CD4-positive, alpha-beta T cell treated with Interleukin-17A for 4 hours (primary cell): ENCODE results near the gene DNAJC27.
A peak's percentile ranks its signal among the peaks of the same experiment; 100 is the strongest.

Experiments used
- DNase-seq: peaks from one replicate; pipeline ENCODE4 v3.0.0-alpha.2; 2020; ENCODE audit warnings: mixed read lengths

DNAJC27 gene

DNA sequence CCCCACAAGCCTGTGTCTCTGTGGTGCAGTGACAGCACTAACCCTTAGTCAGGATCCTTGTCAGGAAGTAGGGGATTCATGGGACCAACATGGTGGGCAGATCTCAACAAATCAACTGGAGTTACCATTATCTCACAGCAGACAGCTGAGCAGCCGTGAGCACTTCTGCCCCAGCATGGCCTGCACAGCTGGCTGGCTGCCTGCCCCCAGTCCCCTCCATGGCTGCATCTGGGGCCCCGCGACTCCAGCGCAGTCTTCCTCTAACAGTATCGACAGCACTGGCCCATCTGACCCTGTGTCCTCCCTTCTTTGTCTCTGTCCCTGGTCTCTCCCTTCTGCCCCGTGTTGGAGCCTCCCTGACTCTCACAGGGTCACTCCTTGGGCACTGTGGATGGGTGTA, 47.0 kb downstream of the DNAJC27 start:
- no peak for DNase-seq

DNA sequence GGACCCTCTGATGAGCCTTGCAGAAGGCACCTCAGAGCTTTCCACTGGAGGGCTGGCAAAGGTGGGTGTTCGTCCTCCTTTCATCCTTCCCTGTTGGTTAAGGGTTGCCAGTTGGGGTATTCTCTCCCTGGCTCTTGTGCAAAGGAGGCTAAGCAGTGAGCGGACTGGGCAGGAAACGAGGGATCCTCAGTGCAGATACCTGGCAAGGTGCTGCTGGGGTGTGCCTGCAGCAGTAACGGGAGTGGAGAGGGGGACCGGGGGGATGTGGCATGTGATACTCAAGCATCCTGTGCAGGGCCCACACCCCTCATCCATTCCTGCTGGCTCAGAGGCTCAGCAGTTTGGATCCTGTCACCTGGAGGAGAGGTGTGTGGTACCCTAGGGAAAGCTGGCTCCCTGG, 47.5 kb downstream of the DNAJC27 start:
- DNase-seq = no peak

DNA sequence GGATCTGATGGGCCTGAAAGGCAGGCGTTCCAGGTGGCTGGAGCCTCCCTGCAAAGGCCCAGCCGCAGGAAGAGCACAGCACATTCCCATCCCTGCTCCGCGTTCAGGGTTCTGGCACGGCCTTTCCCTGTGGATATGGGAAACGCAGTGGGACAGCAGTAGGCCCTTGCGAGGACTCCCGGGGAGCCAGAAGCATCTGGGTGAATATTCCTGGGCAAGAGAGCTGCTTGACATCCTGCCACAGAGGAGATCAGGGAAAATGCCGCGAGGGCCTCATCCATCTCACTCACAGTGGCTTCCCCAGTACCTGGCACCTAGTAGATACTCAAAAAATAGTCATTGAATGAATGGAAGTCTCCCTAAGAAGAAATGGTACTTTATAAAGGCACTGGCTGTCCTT, 48.6 kb downstream of the DNAJC27 start:
- no peak for DNase-seq

DNA sequence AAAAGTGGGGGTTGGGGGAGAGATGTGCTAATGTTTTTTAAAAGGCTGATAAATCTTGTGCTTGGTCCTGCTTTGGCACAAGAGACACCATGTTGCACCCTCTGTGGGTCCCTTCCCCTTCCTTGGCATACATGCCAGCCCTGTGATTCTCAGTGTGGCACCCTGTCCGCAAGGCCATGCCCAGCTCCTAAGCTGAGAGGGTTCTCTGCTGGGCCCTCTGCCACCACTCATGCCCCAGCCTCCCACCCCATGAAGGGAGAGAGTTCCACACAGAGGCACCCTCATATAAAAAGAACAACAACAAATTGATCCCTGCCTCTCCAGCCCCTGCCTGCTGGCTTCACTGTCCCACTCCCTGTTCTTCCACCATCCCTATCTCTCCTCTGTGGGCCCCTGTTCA, 49.2 kb downstream of the DNAJC27 start:
- no peak for DNase-seq

DNA sequence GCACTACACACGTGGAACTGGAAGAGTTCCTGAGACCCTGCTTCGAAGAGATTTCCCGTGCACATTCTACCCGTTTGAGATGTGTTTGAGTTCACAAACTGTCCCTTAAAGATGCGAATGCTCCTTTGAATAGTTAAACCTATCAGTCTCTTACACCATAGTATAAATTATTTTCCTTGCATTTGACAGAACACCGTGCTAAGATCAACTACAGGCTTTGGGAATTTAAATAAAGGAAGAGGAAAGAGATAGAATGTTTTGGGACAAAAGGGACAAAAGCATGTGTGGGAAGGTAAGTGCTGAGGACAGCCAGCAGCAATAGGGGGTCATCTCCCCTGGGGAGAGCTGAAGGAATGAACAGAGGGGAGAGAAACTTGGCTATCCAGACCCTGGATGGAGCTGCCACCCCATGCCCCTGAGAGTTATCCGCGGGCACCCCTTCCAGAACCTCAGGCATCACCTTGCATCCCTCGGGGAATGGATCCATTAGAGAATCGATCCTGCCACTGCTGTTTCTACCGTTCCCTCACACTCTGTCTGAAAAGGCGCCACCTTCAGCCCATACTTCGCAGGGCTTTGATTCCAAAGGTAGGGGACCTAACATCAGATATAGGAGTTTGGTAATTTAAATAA, 50.8 kb downstream of the DNAJC27 start:
- DNase-seq = peak; percentile 33

DNA sequence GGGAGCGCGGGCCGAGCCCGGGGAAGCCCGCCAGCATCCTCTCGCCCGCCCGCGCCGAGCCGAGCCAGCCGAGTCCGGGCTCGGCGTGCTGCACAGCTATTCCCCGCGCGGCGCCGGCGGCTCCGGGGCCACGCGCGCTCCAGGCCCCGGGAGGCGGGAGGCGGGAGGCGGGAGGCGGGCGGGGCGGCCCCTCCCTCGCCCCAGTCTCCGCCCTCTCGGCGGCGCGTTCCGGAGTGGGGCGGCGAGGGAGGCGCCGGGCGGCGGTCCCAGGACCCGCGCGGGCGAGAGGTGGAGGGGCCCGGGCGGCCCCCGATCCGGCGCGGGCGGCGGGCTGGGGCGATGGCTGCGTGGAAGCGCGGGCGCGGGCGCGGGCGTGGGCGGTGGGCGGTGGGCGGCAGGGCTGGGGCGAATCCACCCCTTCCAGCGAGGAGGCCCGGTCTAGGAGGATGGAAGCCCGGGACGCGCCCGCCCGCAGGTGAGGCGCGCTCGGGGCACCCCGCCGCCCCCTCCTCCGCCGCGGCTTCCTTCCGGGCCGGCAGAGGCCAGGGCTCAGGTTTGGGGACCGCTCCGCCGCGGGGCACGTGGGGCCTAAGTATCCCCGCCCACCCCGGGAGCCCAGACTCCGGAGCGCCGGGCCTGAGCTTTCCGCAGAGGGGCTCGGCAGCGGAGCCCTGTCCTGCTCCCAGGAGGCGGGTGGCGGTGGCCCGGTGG, 51.5 kb downstream of the DNAJC27 start, which contains the start of gene ADCY3:
TSS of gene ADCY3 (minus strand) at position 140 of the 711 bp plus-strand sequence. CDS start 1,250 bp downstream, outside the sequence.
- DNase-seq = peak; percentile 72

DNA sequence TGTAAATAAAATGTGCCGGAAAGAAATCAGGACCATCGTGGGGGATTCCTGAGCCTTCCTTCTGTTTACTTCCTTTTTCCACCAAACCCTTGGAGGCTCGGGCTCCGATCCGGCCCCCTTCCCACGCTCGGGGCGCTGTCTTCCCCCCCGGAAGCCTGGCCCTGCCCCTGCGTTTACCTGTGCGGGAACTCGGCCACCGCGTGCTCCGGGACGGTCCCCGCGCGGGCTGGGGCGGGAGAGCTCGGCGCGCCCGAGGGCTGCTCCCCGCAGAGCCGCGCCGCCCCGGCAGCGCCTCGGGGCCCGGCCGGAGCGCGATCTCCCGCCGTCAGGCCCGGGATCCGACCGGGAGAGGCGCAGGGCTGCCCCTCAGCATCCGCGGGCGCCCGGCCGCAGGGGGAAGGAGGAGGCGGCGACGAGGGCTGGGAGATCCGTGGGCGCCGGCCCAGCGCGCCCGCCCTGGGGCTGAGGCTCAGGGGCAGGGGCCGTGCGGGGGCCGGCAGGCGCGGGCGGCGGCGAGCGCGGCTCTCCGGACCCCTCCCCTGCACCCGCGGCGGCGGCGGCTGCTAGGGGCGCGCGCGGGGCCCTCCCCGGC, 52.2 kb downstream of the DNAJC27 start:
- DNase-seq = peak; percentile 30

DNA sequence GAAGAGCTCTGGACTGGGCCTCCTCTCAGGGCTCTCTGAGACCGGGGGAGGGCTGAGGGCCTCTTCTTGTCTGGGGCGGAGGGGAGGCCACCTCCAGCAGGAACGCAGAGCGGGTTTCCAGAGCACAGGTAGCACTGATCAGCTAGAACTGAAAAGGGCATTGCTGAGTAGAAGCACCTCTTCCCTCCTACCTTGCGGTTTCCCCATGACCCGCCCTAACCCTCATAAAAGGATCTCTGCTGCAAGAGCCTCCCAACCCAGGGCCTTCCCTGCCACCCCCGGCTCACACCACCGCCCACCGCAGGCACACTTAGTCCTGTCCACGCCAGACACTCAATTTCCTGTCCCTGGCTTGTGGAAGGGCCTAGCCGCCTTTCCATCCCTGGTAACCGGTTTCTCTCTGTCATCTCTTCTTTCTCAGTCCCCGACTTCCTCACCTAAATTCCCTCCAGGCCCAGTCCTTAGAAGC, 52.7 kb downstream of the DNAJC27 start:
- peak; percentile 72 for DNase-seq

DNA sequence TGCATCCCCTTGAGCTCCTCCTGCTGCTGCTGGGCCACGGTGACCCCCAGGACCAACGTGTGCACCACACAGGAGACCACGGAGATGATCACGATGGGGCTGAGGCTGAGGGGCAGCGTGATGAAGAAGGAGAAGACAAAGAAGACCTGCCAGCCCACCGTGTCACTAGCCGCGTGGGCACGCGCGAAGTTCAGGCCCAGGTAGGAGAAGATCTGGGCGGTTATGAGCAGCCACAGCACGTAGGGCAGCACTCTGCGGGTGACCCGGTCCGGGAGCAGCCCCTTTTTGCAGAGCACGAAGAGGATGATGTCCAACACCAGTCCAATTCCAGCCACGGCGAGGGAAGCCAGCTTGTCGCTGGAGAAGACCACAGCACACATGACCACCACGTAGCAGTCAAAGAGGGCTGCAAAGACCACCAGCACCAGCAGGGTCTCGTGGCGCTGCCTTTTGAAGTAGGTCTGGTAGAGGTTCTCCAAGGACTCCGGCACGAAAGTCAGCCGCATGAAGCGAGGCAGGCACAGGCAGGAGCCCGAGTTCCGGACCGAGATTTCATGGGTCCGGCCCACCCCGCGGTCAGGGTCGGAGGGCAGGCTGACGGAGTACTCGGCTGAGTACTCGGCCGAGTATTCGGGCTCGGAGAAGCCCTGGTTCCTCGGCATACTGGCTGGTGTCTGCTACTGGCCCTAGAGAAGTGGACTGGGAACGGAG, 53.3 kb downstream of the DNAJC27 start:
- DNase-seq = no peak

DNA sequence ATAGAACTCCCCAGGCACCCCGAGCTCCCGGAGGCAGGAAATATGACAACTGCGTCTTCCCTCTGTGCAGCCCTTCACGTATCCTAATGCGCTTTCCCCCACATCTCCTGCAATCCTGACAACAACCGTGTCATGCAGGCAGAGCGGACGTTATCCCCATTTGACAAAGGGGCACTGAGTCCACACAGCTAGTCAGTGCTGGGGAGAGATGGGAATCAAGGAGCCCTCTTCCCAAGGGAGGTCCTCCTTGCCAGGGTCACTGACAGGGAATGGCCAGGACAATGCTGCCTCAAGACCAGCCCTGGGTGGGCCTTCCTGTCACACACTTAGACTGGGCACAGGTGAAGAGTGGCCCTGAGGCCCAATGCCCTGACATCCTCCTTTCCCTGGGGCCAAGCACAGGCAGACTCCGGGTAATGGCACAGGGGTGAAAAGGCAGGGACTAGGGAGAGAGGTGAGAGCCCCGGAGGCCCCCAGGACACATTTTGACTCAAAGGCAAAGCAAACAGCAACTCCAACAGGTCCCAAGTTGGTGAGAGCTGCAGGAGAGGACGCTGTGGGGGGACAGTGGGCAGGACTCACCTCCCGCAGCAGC, 53.9 kb downstream of the DNAJC27 start:
- no peak for DNase-seq

DNA sequence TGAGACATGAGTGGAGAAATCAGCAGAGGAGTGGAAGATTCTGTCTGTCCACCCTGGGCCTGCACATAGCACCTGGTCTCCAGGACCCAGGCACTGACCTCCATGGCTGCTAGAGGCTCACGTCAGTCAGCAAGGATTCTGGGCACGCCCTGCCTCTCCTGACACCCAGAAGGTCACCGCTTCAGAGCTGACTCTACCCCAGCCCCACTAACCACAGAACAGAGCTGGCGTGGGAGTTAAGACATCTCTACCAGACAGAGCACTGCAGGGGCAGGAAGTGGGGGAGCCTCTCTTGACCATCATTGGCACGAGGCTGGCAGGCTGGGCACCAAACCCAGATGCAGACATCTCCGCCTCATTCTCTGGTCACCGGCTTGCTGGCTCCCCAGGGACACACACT, 54.7 kb downstream of the DNAJC27 start:
- DNase-seq = no peak

DNA sequence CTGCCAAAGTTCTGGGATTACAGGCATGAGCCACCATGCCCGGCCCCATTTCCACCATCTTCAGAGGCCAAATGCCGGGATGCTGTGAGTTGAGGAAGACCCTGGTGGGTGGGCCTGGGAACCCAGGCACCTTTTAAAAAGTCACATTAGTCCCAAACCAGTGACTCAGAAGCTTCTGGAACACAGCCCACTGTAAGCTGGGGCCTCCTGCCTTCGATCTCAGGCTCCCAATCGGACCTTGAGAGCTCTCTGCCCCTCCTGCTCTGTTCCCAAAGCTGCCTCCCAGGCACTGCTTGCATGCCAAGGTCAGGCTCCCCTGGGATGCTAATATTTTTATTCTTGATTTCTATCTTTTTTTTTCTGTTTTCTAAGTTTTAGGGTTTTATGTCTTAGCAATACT, 56.0 kb downstream of the DNAJC27 start:
- DNase-seq = no peak

DNA sequence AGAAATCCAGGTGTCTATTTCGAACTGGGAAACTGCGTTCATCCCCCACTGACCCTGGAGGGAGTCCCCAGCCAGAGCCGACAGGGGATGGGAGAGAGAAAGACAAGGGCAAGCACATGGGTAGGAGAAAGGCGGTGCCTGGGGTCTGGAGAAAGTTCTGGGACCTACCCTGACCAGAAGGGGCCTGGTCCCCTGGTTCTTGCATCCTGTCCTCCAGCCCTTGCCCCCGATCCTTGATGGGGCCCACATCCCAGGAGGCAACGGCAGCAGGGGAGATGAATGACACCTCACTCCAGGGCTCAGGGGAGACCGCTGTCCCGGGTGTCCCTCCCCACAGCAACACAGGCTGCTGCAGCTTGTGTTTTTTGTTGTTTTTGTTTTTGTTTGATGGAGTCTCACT, 56.6 kb downstream of the DNAJC27 start:
- DNase-seq = no peak

DNA sequence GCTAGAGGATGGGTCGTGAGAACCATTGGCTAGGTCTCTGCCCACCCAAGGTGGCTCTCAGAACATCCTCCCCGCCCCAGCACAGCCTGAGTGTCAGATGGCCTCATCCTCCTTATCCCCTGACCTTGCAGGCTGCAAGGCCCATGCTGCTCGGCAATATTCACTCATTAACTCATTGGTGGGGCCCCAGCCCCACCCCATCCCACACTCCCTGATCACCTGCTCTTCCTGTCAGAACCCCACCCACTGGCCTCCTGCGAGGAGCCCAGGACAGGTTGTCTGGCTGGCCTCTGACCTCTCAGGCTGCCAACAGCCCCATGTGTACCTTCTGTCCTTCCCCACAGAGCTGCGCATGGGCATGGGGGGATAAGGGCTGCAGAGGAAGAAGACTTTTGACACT, 57.0 kb downstream of the DNAJC27 start:
- no peak for DNase-seq

DNA sequence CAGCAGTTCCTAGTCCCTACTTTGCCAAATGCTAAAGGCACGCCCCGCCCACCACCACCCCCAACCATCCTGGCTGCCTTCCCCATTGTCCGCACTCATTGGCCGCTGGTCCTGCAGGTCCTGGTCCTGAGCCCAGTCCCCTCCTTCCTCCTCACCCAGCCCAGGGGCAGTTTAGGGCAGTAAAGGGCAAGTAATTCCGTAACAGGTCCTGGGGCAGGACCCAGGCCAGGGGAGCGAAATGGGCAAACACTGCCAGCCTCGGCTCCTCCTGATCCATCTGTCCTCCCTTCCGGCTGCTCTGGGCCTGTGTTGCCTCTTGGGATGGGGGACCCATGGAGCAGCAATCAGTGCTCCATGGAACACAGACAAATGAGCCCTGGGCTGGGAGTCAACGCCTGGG, 57.8 kb downstream of the DNAJC27 start:
- no peak for DNase-seq

DNA sequence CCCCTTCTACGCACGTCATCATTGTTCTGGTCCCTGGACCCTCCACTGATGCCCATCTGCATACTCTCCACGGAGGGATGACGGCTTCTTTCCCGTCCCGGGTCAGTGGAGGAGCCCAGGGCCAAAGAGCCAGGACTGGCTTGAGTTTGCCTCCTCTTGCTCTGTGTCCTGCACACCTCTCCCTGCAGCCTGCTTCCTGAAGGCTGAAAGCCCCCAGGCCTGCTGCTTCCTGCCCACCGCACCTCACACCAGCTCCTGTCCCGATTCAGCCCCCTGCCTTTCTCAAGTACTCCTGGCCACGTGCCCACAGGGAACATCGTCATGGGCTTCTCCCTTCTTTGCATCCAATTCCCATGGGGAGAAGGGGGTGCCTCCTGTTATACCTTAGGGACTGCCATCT, 58.8 kb downstream of the DNAJC27 start:
- no peak for DNase-seq

DNA sequence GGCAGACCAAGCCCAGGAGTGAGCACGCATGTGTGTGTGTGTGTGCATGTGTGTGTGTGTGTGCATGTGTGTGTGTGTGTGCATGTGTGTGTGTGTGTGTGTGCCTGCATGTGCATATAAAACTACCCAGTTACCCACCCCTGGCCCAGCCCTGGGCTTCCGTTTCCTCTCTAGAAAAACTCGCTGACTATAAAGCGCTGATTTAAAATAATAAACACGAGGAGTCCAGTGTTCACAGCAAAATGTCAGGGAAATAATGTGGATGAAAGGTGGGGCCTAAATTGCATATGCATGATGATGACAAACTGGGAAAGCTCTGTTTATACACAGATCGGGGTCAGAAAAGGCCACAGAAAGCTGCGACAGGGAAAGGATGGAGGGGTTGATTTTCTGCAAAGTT, 59.2 kb downstream of the DNAJC27 start:
- no peak for DNase-seq

DNA sequence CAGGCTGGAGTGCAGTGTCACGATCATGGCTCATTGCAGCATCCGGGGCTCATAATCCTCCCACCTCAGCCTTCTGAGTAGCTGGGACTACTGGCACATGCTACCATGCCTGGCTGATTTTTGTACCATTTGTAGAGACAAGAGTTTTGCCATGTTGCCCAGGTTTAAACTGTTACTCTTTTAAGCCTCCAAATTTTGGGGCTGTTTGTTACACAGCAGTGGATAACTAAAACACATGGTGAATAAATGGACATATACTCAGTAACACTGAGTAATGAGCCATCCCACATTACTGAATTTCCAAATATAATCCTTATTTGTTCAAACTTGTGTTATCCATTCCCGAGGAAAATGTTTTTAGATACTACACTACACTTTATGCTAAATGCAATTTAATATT, 61.5 kb downstream of the DNAJC27 start:
- no peak for DNase-seq

DNA sequence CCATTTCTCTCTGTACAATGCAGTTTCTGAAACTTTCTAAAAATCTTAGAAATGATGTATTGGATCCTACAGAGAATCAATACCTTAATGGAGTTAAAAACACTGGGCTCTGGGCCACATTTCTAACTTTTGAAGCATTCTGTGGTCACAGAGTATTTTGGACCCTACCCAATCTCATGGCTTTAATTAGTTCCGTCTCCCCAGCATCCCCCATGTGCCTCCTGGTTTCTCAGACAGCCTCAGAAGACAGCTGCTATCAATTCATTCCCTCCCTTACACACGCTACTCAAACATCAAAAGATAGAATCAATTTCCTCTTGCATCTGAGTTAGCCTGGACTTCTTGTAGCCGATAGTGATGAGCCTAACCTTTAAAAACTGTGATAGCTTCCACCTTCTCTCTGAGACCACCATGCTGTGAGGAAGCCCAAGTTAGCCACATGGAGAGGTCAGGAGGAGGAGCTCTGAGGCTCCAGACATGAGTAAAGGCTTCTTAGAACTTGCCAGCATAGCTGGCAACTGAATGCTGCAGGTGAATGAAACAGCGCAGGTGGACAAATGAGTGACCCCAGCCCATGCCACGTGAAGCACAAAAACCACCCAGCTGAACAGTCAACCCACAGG, 62.1 kb downstream of the DNAJC27 start:
- no peak for DNase-seq

DNA sequence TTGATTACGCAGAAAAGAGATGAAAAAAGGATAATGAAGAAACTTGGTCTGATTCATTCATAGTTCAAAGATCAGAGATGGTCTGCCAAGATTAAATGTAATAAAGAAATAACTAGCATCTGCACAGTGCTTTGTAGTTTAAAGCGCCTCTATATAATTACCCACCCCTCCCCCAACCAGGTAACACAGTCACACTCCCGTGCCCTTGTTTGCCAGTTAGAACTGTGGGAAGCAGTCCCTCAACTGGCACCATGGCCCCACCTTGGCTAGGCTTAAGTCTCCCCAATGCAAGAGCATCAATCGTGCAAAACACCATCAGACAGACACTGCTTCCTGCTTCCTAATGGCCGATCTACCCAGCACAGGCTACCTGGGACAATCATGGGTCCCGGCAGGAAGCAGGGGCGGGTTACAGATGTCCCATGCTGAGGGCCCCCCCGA, 63.3 kb downstream of the DNAJC27 start:
- DNase-seq = no peak

DNA sequence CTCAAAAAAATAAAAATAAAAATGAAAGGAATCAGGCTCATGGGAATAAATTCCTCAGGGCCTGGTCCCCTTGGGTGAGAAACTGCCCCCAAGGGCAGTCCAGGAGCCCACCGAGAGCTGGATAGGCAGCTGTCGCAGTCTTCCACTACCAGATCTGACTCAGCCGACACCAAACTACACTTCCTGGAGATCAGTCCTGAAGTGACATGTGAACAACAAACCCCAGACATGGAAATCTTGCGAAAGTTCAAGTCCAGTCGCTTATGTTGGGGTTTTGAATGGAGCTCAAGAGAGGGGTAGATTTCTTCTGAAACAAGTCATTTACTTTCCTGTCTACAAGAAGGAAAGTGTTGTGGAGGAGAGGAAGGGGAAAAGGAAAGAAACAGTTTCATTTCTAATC, 64.6 kb downstream of the DNAJC27 start:
- no peak for DNase-seq

DNA sequence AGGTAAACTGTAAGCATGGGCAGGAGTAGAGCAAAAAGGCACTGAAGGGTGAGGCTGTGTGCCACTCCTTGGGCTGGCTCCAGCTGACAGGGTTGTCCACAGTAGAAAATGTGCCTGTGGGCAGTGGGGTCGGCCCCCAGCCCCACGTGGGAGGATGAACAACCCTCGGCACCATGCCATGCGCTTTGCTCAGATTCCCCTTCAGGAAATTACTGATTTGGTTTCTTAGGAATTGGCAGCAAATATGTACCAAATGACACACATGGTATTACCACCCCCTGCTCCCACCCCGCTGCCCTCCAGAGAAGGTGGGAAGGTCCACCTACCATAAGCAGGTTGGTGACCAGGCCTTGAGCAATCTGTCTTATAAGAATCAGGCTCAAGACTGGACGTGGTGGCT, 65.3 kb downstream of the DNAJC27 start:
- DNase-seq = no peak
